Skin of body (tissue), 2 donors: ENCODE data around the gene UNC45A. TPM values are rescaled to one million over a fixed set of nuclear protein-coding genes. Genes with fewer than 3 reads are reported as not detected.
"Not testable (repeated sequence)": the region's sequence is repeated elsewhere in the genome, so short reads cannot be mapped to it uniquely, and the experiment has no call there.

Source experiments
- DNase-seq: peaks from one replicate; lab custom pipeline; 2025; lab: John Stamatoyannopoulos, UW
- total RNA-seq: library from RNA; depleted of rRNA; stranded (reverse); fragments of >200 nt; gene quantifications from one replicate; pipeline ENCODE4 v1.2.3, GENCODE V29; 2014

The UNC45A gene
- 45.0 TPM for total RNA-seq

- DNase-seq = peak; percentile 67
Measured at GRCh38 chr15:90934949-90935751, at the start of gene UNC45A. Gene UNC45A (plus strand): TSS chr15:90935285. CDS start chr15:90935325, 40 bp downstream.

GRCh38 chr15:90885432-90886290 lies 49.4 kb upstream of the UNC45A start:
- DNase-seq = peak; percentile 70

- DNase-seq = no peak
Measured at GRCh38 chr15:90886291-90886614, 48.8 kb upstream of the UNC45A start.

GRCh38 chr15:90887037-90887481 lies 48.0 kb upstream of the UNC45A start:
- DNase-seq = no peak

GRCh38 chr15:90889313-90889730 lies 45.8 kb upstream of the UNC45A start:
- no peak for DNase-seq

- no peak for DNase-seq
Measured at GRCh38 chr15:90889736-90890456, 45.2 kb upstream of the UNC45A start.

GRCh38 chr15:90890839-90891238 lies 44.2 kb upstream of the UNC45A start:
- DNase-seq = no peak

- no peak for DNase-seq
Measured at GRCh38 chr15:90891346-90891949, 43.6 kb upstream of the UNC45A start.

GRCh38 chr15:90892023-90892422 lies 43.1 kb upstream of the UNC45A start:
- DNase-seq = no peak

GRCh38 chr15:90892498-90893174 lies 42.4 kb upstream of the UNC45A start:
- no peak for DNase-seq

- no peak for DNase-seq
Measured at GRCh38 chr15:90893175-90894090, 41.7 kb upstream of the UNC45A start.

GRCh38 chr15:90895571-90896117 lies 39.4 kb upstream of the UNC45A start:
- peak; percentile 58 for DNase-seq

GRCh38 chr15:90897131-90897655 lies 37.9 kb upstream of the UNC45A start:
- not testable (repeated sequence) for DNase-seq

GRCh38 chr15:90901175-90902039 lies 33.7 kb upstream of the UNC45A start:
- DNase-seq = no peak

- peak; percentile 75 for DNase-seq
Measured at GRCh38 chr15:90902040-90902839, 32.8 kb upstream of the UNC45A start.

GRCh38 chr15:90902840-90903732 lies 32.0 kb upstream of the UNC45A start, which contains the start of gene MAN2A2:
Gene MAN2A2 (plus strand): TSS chr15:90903302. CDS start chr15:90904208, 906 bp downstream.
- peak; percentile 13 for DNase-seq
